SK-N-SH treated with all-trans-retinoic acid at 6 μM for 48 hours (cell line): ENCODE results near the gene BSDC1.

ENCODE experiments used
- ZFP30 ChIP-seq: fragments of 450-650 bp; formaldehyde crosslinking; IDR thresholded peaks from 2 replicates; pipeline ENCODE4 v1.5.0; 2022; ENCODE audit warnings: mild to moderate bottlenecking, moderate library complexity
- ZNF8 ChIP-seq: fragments of 450-650 bp; formaldehyde crosslinking; IDR thresholded peaks from 2 replicates; pipeline ENCODE4 v1.5.0; 2020; ENCODE audit warnings: mild to moderate bottlenecking, moderate library complexity
- TF ChIP-seq, protein P1 (sequence below): fragments of 250-450 bp; sonication (Bioruptor Pico); IDR thresholded peaks from 2 replicates; pipeline ENCODE4 v1.5.0; 2020; ENCODE audit warnings: mild to moderate bottlenecking, moderate library complexity

The BSDC1 gene

DNA sequence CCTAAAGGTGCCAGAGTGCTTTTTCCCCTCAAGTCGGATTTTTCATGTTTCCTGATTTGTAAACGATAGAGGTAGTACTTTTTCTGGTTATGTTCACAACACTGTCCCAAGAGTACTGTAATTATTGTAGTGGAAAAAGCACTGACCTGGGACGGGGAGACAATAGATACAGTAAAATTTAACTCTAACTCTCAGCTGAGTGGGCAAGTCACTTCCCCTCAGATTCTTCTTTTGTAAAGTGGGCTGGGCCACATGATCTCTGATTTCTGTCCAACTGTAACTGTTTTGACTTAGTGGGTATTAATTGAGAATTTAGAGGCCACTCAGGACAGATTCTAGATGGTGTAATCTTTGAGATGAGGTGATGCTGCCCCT, 77.4 kb downstream of the BSDC1 start (continued):
- TF ChIP-seq, protein P1, sequence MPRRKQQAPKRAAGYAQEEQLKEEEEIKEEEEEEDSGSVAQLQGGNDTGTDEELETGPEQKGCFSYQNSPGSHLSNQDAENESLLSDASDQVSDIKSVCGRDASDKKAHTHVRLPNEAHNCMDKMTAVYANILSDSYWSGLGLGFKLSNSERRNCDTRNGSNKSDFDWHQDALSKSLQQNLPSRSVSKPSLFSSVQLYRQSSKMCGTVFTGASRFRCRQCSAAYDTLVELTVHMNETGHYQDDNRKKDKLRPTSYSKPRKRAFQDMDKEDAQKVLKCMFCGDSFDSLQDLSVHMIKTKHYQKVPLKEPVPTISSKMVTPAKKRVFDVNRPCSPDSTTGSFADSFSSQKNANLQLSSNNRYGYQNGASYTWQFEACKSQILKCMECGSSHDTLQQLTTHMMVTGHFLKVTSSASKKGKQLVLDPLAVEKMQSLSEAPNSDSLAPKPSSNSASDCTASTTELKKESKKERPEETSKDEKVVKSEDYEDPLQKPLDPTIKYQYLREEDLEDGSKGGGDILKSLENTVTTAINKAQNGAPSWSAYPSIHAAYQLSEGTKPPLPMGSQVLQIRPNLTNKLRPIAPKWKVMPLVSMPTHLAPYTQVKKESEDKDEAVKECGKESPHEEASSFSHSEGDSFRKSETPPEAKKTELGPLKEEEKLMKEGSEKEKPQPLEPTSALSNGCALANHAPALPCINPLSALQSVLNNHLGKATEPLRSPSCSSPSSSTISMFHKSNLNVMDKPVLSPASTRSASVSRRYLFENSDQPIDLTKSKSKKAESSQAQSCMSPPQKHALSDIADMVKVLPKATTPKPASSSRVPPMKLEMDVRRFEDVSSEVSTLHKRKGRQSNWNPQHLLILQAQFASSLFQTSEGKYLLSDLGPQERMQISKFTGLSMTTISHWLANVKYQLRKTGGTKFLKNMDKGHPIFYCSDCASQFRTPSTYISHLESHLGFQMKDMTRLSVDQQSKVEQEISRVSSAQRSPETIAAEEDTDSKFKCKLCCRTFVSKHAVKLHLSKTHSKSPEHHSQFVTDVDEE (CRISPR knock-in tag) = no peak
- no peak for TF ChIP-seq ZNF8 (CRISPR knock-in tag)
- no peak for TF ChIP-seq ZFP30 (CRISPR knock-in tag)
